Heart left ventricle (tissue), 16 donors: ENCODE data around the gene HGFAC. TPM values are rescaled to one million over a fixed set of nuclear protein-coding genes. Genes with fewer than 3 reads are reported as not detected.
A peak's percentile ranks its signal among the peaks of the same experiment; 100 is the strongest.

ENCODE experiments used
- ATAC-seq, 4 donors: fragments of 200-7000 bp; cut with Tn5 transposase; one replicate each; pipeline ENCODE4 v1.9.1; 2020 to 2022; ENCODE audit warnings: moderate library complexity in 4 of 4, mild to moderate bottlenecking in 3 of 4, moderate number of reproducible peaks in 1 of 4
- DNase-seq, 5 donors: peaks; one replicate each; pipeline ENCODE4 v3.0.0-alpha.2; 2020
- H3K27ac ChIP-seq, 12 donors: fragments of 200-600 bp; sonication (generic) in 4 of 12; one replicate each; pipeline versions ENCODE4 v1.5.0 to v1.8.0; 2016 to 2022; ENCODE audit warnings: mild to moderate bottlenecking in 2 of 12
- H3K27me3 ChIP-seq, 9 donors: fragments of 200-600 bp; sonication (generic) in 2 of 9; one replicate each; pipeline versions ENCODE4 v1.5.1 to v1.8.0; 2016 to 2022; ENCODE audit warnings: mild to moderate bottlenecking in 3 of 9
- H3K36me3 ChIP-seq, 9 donors: fragments of 200-600 bp; sonication (generic) in 2 of 9; one replicate each; pipeline versions ENCODE4 v1.5.0 to v1.8.0; 2018 to 2022; ENCODE audit warnings: mild to moderate bottlenecking in 2 of 9
- H3K4me1 ChIP-seq, 12 donors: fragments of 200-600 bp; sonication (generic) in 4 of 12; one replicate each; pipeline versions ENCODE4 v1.5.0 to v1.8.0; 2016 to 2022; ENCODE audit warnings: mild to moderate bottlenecking in 3 of 12
- H3K4me3 ChIP-seq, 12 donors: fragments of 200-600 bp; sonication (generic) in 4 of 12; one replicate each; pipeline versions ENCODE4 v1.5.0 to v1.8.0; 2017 to 2022; ENCODE audit warnings: mild to moderate bottlenecking in 9 of 12, moderate library complexity in 4 of 12
- H3K9me3 ChIP-seq, 12 donors: fragments of 200-600 bp; sonication (generic) in 4 of 12; one replicate each; pipeline versions ENCODE4 v1.5.0 to v1.8.0; 2016 to 2022; ENCODE audit warnings: mild to moderate bottlenecking in 1 of 12
- POLR2A ChIP-seq, 2 donors: fragments of 450-650 bp; IDR thresholded peaks; one replicate each; pipeline ENCODE4 v1.6.1; 2017; ENCODE audit warnings: antibody characterized with exemption in 2 of 2, mild to moderate bottlenecking in 2 of 2, moderate library complexity in 2 of 2
- WGBS, 4 donors: extraction: QIAGEN DNeasy Blood & Tissue Kit in 2 of 4; methylation state at CpG; one replicate each; pipeline versions ENCODE4 v1.1.5 to v1.1.7; 2013 to 2018; 5-methylcytosine and 5-hydroxymethylcytosine counted together
- intact Hi-C, 10 donors: fragments of 100-400 bp; cut with DNase I; formaldehyde crosslinking; loops; one replicate each; pipeline versions ENCODE4 v1.11.1 to v1.14.2; 2022
- polyA plus RNA-seq, 2 donors: library from polyadenylated mRNA; stranded (reverse); fragments of 200-250 nt; gene quantifications; one replicate each; pipeline ENCODE4 v1.2.3, GENCODE V29; 2013
- total RNA-seq, 9 donors: library from RNA; depleted of rRNA in 2 of 9; stranded (reverse); fragments of >200 nt in 2 of 9; fragmentation: NEBNext Ultra II Directional in 3 of 9; extraction: Animal tissue kit (Norgen Biotek cat#: 25700) in 3 of 9; gene quantifications; one replicate each; pipeline versions ENCODE4 v1.1.0 to v1.2.4, GENCODE V29; 2016 to 2023
- TF ChIP-seq, protein P1 (sequence below), 12 donors: fragments of 200-600 bp; sonication (generic) in 4 of 12; IDR thresholded peaks; one replicate each; pipeline versions ENCODE4 v1.5.0 to v1.8.0; 2018 to 2022; ENCODE audit warnings: antibody characterized with exemption in 12 of 12, mild to moderate bottlenecking in 5 of 12
- donor health status: ischemic (EF 13 %, LVEDD 7.1; RV severe dilation, severe dysfunction).
- donor health status: healthy with polysubstance abuse.
- donor health status: DM: no; HTN: yes; CAD: no.
- donor health status: DM: no; HTN: no; CAD: no.
- donor health status: ischemic (EF 25% LVEDD 6.9; RV normal size, moderate dysfunction).
- donor health status: ischemic (EF 25% LVEDD 5.7; RV mildly dilated, moderate dysfunction).
- donor health status: healthy.
- donor health status: DM: yes; HTN: yes; CAD: no.
- donor health status: ischemic (EF 35%, LVEDD 5.7; RV mildly dilated, moderate dysfunction).
- donor health status: nonischemic (EF 11% LVEDD 7.7; RV severe dilation, severe dysfunction).
- donor health status: DM: yes; HTN: yes; CAD: no.
- donor health status: PGD.
- donor health status: ischemic (EF 29% LVEDD 5.4; RV normal size, mild dysfunction).
- donor health status: nonischemic (EF 23%, LVEDD 6.1; RV moderate dilation, normal function).

The HGFAC gene
- total and polyA plus RNA-seq, 11 donors, result 0.11 to 0.73 (median 0.47) TPM; not detected in 4

GRCh38 chr4:3483471-3483921, 41.7 kb downstream of the HGFAC start:
- peak in 1 of 2 donors; percentile 17 for TF ChIP-seq POLR2A (IDR thresholded peaks at IDR 0.05)
- TF ChIP-seq, protein P1, sequence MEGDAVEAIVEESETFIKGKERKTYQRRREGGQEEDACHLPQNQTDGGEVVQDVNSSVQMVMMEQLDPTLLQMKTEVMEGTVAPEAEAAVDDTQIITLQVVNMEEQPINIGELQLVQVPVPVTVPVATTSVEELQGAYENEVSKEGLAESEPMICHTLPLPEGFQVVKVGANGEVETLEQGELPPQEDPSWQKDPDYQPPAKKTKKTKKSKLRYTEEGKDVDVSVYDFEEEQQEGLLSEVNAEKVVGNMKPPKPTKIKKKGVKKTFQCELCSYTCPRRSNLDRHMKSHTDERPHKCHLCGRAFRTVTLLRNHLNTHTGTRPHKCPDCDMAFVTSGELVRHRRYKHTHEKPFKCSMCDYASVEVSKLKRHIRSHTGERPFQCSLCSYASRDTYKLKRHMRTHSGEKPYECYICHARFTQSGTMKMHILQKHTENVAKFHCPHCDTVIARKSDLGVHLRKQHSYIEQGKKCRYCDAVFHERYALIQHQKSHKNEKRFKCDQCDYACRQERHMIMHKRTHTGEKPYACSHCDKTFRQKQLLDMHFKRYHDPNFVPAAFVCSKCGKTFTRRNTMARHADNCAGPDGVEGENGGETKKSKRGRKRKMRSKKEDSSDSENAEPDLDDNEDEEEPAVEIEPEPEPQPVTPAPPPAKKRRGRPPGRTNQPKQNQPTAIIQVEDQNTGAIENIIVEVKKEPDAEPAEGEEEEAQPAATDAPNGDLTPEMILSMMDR (IDR thresholded peaks at IDR 0.05), result no peak
- Histone ChIP-seq H3K4me1 (peaks cover 0 to 91% (median 51%) of the 10 kb centered on the region in 12 donors), H3K4me3 (no peak overlapping the region), H3K27ac (peak overlapping the region; percentile 83 to 100 (median 94)), H3K27me3 (peaks cover 0 to 35% (median 3%) of the 10 kb centered on the region in 9 donors), H3K36me3 (peaks cover 0 to 2% (median 0%) of the 10 kb centered on the region in 9 donors), H3K9me3 (no peaks in the 10 kb centered on the region)
- 26 to 49% (median 33%) methylated on average over 17 to 23 of the region's 23 CpGs for WGBS, 4 donors
- peak; percentile 77 to 85 (median 78) for ATAC-seq
- intact Hi-C loops, result loop anchor here in 2 of 10 donors (2.0 kb wide), 1 partner anchor 21 kb away; the partner anchor contains the start of gene DOK7 (in 2 of the 2)
- peak; percentile 82 to 94 (median 86) for DNase-seq

DNA sequence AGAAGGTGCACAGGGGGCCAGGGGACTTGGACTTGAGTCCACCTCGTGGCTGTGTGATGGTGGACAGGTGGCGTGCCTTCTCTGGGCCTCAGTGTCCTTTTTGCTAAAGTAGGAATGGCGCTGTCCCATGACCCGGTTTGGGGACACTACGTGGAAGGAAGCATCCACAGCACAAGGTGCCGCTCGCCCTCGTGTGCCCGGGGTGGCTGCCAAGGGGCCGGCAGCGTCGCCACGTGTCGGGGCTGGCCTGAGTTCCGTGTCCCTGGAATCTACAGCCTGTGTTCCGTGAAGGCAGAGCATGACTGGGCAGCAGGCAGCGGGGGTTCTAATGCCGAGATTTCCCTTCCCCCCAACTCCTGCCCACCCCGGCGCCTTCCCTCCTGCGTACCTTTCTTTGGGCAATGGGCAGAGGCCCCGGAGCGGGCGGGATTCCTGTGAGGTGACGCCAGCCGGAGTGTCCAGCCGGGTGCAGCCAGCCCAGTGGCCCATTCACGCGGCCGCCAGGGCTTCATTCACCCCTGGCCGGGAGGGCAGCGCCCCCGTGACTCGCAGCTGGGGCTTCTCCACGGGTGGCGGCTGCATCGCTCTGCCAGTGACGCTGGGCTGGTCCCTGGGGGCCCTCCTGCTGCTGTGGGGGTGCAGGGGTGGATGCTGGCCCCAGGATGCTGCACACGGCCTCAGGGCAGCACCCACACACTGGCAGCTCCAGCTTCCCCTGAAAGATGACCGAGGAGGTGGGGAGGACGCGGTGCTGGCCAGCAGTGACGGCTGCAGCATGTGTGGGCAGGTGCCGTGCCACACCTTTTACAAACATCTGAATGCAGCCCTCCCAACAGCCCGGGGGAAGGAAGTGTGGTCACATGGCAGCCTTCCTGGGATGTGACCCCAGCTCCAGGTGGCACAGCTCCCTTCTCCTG, 42.5 kb downstream of the HGFAC start:
- no peak for TF ChIP-seq POLR2A (IDR thresholded peaks at IDR 0.05)
- TF ChIP-seq, protein P1 (IDR thresholded peaks at IDR 0.05), result no peak
- H3K4me1 ChIP-seq, result peaks cover 0 to 89% (median 50%) of the 10 kb centered on the region in 12 donors
- no peaks in the 10 kb centered on the region for H3K9me3 ChIP-seq
- peaks cover 0 to 35% (median 3%) of the 10 kb centered on the region in 9 donors for H3K27me3 ChIP-seq
- DNase-seq, result peak; percentile 77 to 92 (median 85)
- peak overlapping the region; percentile 83 to 100 (median 94) for H3K27ac ChIP-seq
- 19 to 41% (median 35%) methylated on average over 13 to 45 of the region's 45 CpGs for WGBS, 4 donors
- intact Hi-C loops, result loop anchor here in 2 of 10 donors (1.0 to 2.0 kb wide), 2 partner anchors 22 to 48 kb away; partner anchors contain the start of genes DOK7 (in 1 of the 2) and LRPAP1 (in 1 of the 2)
- H3K36me3 ChIP-seq, result peaks cover 0 to 2% (median 0%) of the 10 kb centered on the region in 9 donors
- ATAC-seq, result peak; percentile 58 to 66 (median 64)
- H3K4me3 ChIP-seq, result peak overlapping the region in 1 of 12 donors; percentile 17

GRCh38 chr4:3485011-3485791, 43.4 kb downstream of the HGFAC start:
- Histone ChIP-seq H3K36me3 (peaks cover 0 to 6% (median 0%) of the 10 kb centered on the region in 9 donors), H3K27me3 (peaks cover 0 to 35% (median 3%) of the 10 kb centered on the region in 9 donors), H3K4me3 (peak overlapping the region in 1 of 12 donors; percentile 5), H3K4me1 (peaks cover 0 to 80% (median 47%) of the 10 kb centered on the region in 12 donors), H3K27ac (peak overlapping the region; percentile 83 to 100 (median 94)), H3K9me3 (no peaks in the 10 kb centered on the region)
- 24 to 52% (median 37%) methylated on average over 18 to 36 of the region's 36 CpGs for WGBS, 4 donors
- intact Hi-C loops, result loop anchor here in 1 of 10 donors (2.0 kb wide), 1 partner anchor 22 kb away; the partner anchor contains the start of gene DOK7
- ATAC-seq (no peak), DNase-seq (no peak)
- TF ChIP-seq, protein P1 (IDR thresholded peaks at IDR 0.05), result no peak
- no peak for TF ChIP-seq POLR2A (IDR thresholded peaks at IDR 0.05)
